ENCODE results near the gene ANXA2. TPM values are rescaled to one million over a fixed set of nuclear protein-coding genes. Genes with fewer than 3 reads are reported as not detected.

ANXA2 gene
- total RNA-seq, 2 experiments from 2014 or later: 368 to 375 TPM

GRCh38 chr15:60386615-60387014, 11.2 kb downstream of the ANXA2 start:
- CTCF ChIA-PET: no interaction called here
- no peak for ATAC-seq
- no peak overlapping the region for H3K4me3 Mint-ChIP-seq

GRCh38 chr15:60385620-60386552, 11.9 kb downstream of the ANXA2 start:
- no peak for ATAC-seq
- ChIA-PET POLR2A (interaction anchor here (0.9 to 1.4 kb wide), 2 partner anchors 10 to 45 kb away, joined by 3 to 4 read pairs; no protein-coding TSS in a partner anchor), CTCF (no interaction called here)
- Mint-ChIP-seq H3K27ac (no peak overlapping the region), H3K27me3 (ENCODE audit: low read depth) (no peaks in the 10 kb centered on the region), H3K4me3 (no peak overlapping the region), H3K4me1 (ENCODE audit: low read depth) (peaks cover 43% of the 10 kb centered on the region), H3K36me3 (ENCODE audit: low read depth) (peaks cover 51% of the 10 kb centered on the region), H3K9me3 (ENCODE audit: insufficient read depth) (no peaks in the 10 kb centered on the region)
- no peak for DNase-seq

More at GRCh38 chr15:60386615-60387014, 11.2 kb downstream of the ANXA2 start:
- H3K27ac Mint-ChIP-seq: no peak overlapping the region
- no peaks in the 10 kb centered on the region for H3K27me3 Mint-ChIP-seq (ENCODE audit: low read depth)
- DNase-seq: no peak
- peaks cover 49% of the 10 kb centered on the region for H3K36me3 Mint-ChIP-seq (ENCODE audit: low read depth)
- POLR2A ChIA-PET: interaction anchor here (1.4 kb wide), 1 partner anchor 9 kb away, joined by 4 read pairs; no protein-coding TSS in a partner anchor
- H3K4me1 Mint-ChIP-seq (ENCODE audit: low read depth): peaks cover 47% of the 10 kb centered on the region
- H3K9me3 Mint-ChIP-seq (ENCODE audit: insufficient read depth): no peaks in the 10 kb centered on the region

GRCh38 chr15:60384526-60385126, 13.2 kb downstream of the ANXA2 start:
- ChIA-PET POLR2A (no interaction called here), CTCF (no interaction called here)
- DNase-seq: no peak
- Mint-ChIP-seq H3K36me3 (ENCODE audit: low read depth) (peaks cover 57% of the 10 kb centered on the region), H3K4me1 (ENCODE audit: low read depth) (peaks cover 32% of the 10 kb centered on the region), H3K27ac (no peak overlapping the region), H3K27me3 (ENCODE audit: low read depth) (no peaks in the 10 kb centered on the region), H3K9me3 (ENCODE audit: insufficient read depth) (no peaks in the 10 kb centered on the region), H3K4me3 (no peak overlapping the region)
- ATAC-seq: no peak

GRCh38 chr15:60384053-60384452, 13.7 kb downstream of the ANXA2 start:
- H3K9me3 Mint-ChIP-seq (ENCODE audit: insufficient read depth): no peaks in the 10 kb centered on the region
- H3K4me3 Mint-ChIP-seq: no peak overlapping the region
- no peak for DNase-seq
- H3K27me3 Mint-ChIP-seq (ENCODE audit: low read depth): no peaks in the 10 kb centered on the region
- POLR2A ChIA-PET: no interaction called here
- H3K4me1 Mint-ChIP-seq (ENCODE audit: low read depth): peaks cover 27% of the 10 kb centered on the region
- H3K36me3 Mint-ChIP-seq (ENCODE audit: low read depth): peaks cover 61% of the 10 kb centered on the region
- ATAC-seq: no peak
- no peak overlapping the region for H3K27ac Mint-ChIP-seq
- CTCF ChIA-PET: no interaction called here

GRCh38 chr15:60382773-60383674, 14.8 kb downstream of the ANXA2 start:
- DNase-seq (no peak), ATAC-seq (no peak)
- CTCF ChIA-PET: interaction anchor here (1.6 kb wide), 1 partner anchor 138 kb away, joined by 5 read pairs; no protein-coding TSS in a partner anchor
- H3K27me3 Mint-ChIP-seq (ENCODE audit: low read depth): no peaks in the 10 kb centered on the region
- peaks cover 63% of the 10 kb centered on the region for H3K36me3 Mint-ChIP-seq (ENCODE audit: low read depth)
- no peak overlapping the region for H3K4me3 Mint-ChIP-seq
- POLR2A ChIA-PET: no interaction called here
- no peaks in the 10 kb centered on the region for H3K9me3 Mint-ChIP-seq (ENCODE audit: insufficient read depth)
- H3K27ac Mint-ChIP-seq: peak overlapping the region; percentile 41
- peaks cover 20% of the 10 kb centered on the region for H3K4me1 Mint-ChIP-seq (ENCODE audit: low read depth)

- Mint-ChIP-seq H3K4me1 (ENCODE audit: low read depth) (peaks cover 16% of the 10 kb centered on the region), H3K36me3 (ENCODE audit: low read depth) (peaks cover 64% of the 10 kb centered on the region), H3K9me3 (ENCODE audit: insufficient read depth) (no peaks in the 10 kb centered on the region), H3K4me3 (no peak overlapping the region), H3K27ac (no peak overlapping the region), H3K27me3 (ENCODE audit: low read depth) (no peaks in the 10 kb centered on the region)
- POLR2A ChIA-PET: interaction anchor here (1.1 kb wide), 1 partner anchor 17 kb away, joined by 4 read pairs; the partner anchor contains the start of gene ANXA2
- DNase-seq (no peak), ATAC-seq (no peak)
- CTCF ChIA-PET: interaction anchor here (1.1 to 1.6 kb wide), 2 partner anchors 9 to 139 kb away, joined by 3 to 5 read pairs; no protein-coding TSS in a partner anchor
Observed at GRCh38 chr15:60381148-60381788, 16.5 kb downstream of the ANXA2 start.

GRCh38 chr15:60379525-60380274, 18.1 kb downstream of the ANXA2 start:
- Mint-ChIP-seq H3K4me1 (ENCODE audit: low read depth) (peaks cover 16% of the 10 kb centered on the region), H3K9me3 (ENCODE audit: insufficient read depth) (no peaks in the 10 kb centered on the region), H3K4me3 (no peak overlapping the region), H3K27ac (no peak overlapping the region), H3K27me3 (ENCODE audit: low read depth) (no peaks in the 10 kb centered on the region), H3K36me3 (ENCODE audit: low read depth) (peaks cover 63% of the 10 kb centered on the region)
- DNase-seq (no peak), ATAC-seq (no peak)
- CTCF ChIA-PET: no interaction called here
- POLR2A ChIA-PET: no interaction called here

GRCh38 chr15:60379185-60379524, 18.6 kb downstream of the ANXA2 start:
- ChIA-PET POLR2A (no interaction called here), CTCF (no interaction called here)
- no peaks in the 10 kb centered on the region for H3K27me3 Mint-ChIP-seq (ENCODE audit: low read depth)
- H3K27ac Mint-ChIP-seq: no peak overlapping the region
- ATAC-seq: no peak
- peaks cover 16% of the 10 kb centered on the region for H3K4me1 Mint-ChIP-seq (ENCODE audit: low read depth)
- no peak overlapping the region for H3K4me3 Mint-ChIP-seq
- peaks cover 58% of the 10 kb centered on the region for H3K36me3 Mint-ChIP-seq (ENCODE audit: low read depth)
- DNase-seq: no peak
- no peaks in the 10 kb centered on the region for H3K9me3 Mint-ChIP-seq (ENCODE audit: insufficient read depth)

- POLR2A ChIA-PET: no interaction called here
- ATAC-seq: no peak
- no peaks in the 10 kb centered on the region for H3K27me3 Mint-ChIP-seq (ENCODE audit: low read depth)
- no peak overlapping the region for H3K27ac Mint-ChIP-seq
- peaks cover 58% of the 10 kb centered on the region for H3K36me3 Mint-ChIP-seq (ENCODE audit: low read depth)
- DNase-seq: no peak
- CTCF ChIA-PET: interaction anchor here (1.0 to 1.7 kb wide), 3 partner anchors 17 to 627 kb away, joined by 3 to 7 read pairs (median 3); no protein-coding TSS in a partner anchor
- H3K4me3 Mint-ChIP-seq: no peak overlapping the region
- H3K9me3 Mint-ChIP-seq (ENCODE audit: insufficient read depth): no peaks in the 10 kb centered on the region
- no peaks in the 10 kb centered on the region for H3K4me1 Mint-ChIP-seq (ENCODE audit: low read depth)
Observed at GRCh38 chr15:60376677-60377095, 21.1 kb downstream of the ANXA2 start.

- DNase-seq (no peak), ATAC-seq (no peak)
- Mint-ChIP-seq H3K27me3 (ENCODE audit: low read depth) (no peaks in the 10 kb centered on the region), H3K4me1 (ENCODE audit: low read depth) (peaks cover 2% of the 10 kb centered on the region), H3K36me3 (ENCODE audit: low read depth) (peaks cover 61% of the 10 kb centered on the region), H3K27ac (no peak overlapping the region), H3K4me3 (no peak overlapping the region), H3K9me3 (ENCODE audit: insufficient read depth) (no peaks in the 10 kb centered on the region)
- CTCF ChIA-PET: no interaction called here
- POLR2A ChIA-PET: no interaction called here
Observed at GRCh38 chr15:60375306-60375705, 22.5 kb downstream of the ANXA2 start.

All from activated CD8-positive, alpha-beta T cell treated with anti-CD3 and anti-CD28 coated beads, Interleukin-2, amount 10 ng/mL, durations not matched to agents 7 days and 5 days (primary cell).